GM12878 (cell line): ENCODE results near the gene TFCP2. TPM values are rescaled to one million over a fixed set of nuclear protein-coding genes. Genes with fewer than 3 reads are reported as not detected.

ENCODE experiments used
- ATAC-seq: fragments of 200-7000 bp; cut with Tn5 transposase; 3 replicates; pipeline ENCODE4 v1.9.1; 2020; ENCODE audit warnings: mild to moderate bottlenecking, moderate library complexity
- BruUV-seq: library from RNA; stranded (reverse); fragments of 400-500 nt; replicated peaks from 2 replicates; lab custom pipeline; 2021; lab: Mats Ljungman, UMichigan
- CTCF ChIA-PET: fragments of 300-600 bp; sonication (Branson Sonifier 250); formaldehyde crosslinking; extraction: SDS; loops from one replicate; lab custom pipeline; 2021; ENCODE audit warnings: inconsistent platforms; lab: Yijun Ruan, JAX
- POLR2A ChIA-PET: fragments of 350-600 bp; formaldehyde crosslinking; extraction: SDS; loops from one replicate; lab custom pipeline; 2021; ENCODE audit warnings: inconsistent platforms; lab: Charles Lee
- RAD21 ChIA-PET: fragments of 300-600 bp; sonication (Branson Sonifier 250); formaldehyde crosslinking; loops from one replicate; lab custom pipeline; 2023; ENCODE audit warnings: antibody characterized with exemption; ENCODE audit not compliant: unreplicated experiment; lab: Charles Lee
- SMC1A ChIA-PET: fragments of 300-600 bp; sonication (Branson Sonifier 250); formaldehyde crosslinking; loops from one replicate; lab custom pipeline; 2023; ENCODE audit not compliant: unreplicated experiment, uncharacterized antibody; lab: Charles Lee
- DNase-seq: peaks from one replicate; pipeline ENCODE4 v3.0.0-alpha.2; 2011; ENCODE audit warnings: low read depth, low spot score
- FAIRE-seq: peaks from 3 replicates; lab custom pipeline; 2011; peaks lifted over from hg19 to GRCh38; lab: Jason Lieb, UNC
- H2AFZ ChIP-seq: 2 replicates; pipeline ENCODE4 v1.6.0; 2011; ENCODE audit warnings: low read depth, low read length, control low read depth; ENCODE audit not compliant: control insufficient read depth
- H3K27ac ChIP-seq: 2 replicates; pipeline ENCODE4 v1.5.1; 2011; ENCODE audit warnings: control low read depth; ENCODE audit not compliant: control insufficient read depth, insufficient read depth
- H3K27me3 ChIP-seq, 2 experiments: replicated peaks in 1 of 2; 2 replicates each; pipeline versions ENCODE4 v1.6.0 to v1.6.1; 2011; ENCODE audit warnings: low read length in 1 of 2; ENCODE audit not compliant: control insufficient read depth in 2 of 2, insufficient read depth in 2 of 2
- H3K36me3 ChIP-seq, 2 experiments: 2 replicates each; pipeline ENCODE4 v1.5.1; 2011; ENCODE audit warnings: low read length in 1 of 2; ENCODE audit not compliant: control insufficient read depth in 2 of 2, insufficient read depth in 2 of 2
- H3K4me1 ChIP-seq: 2 replicates; pipeline ENCODE4 v1.6.1; 2011; ENCODE audit warnings: mild to moderate bottlenecking, low read length, moderate library complexity, mixed read lengths; ENCODE audit not compliant: control insufficient read depth, insufficient read depth
- H3K4me2 ChIP-seq: 2 replicates; pipeline ENCODE4 v1.6.0; 2011; ENCODE audit warnings: control low read depth; ENCODE audit not compliant: control insufficient read depth, insufficient read depth
- H3K4me3 ChIP-seq: fragments of 200-600 bp; sonication (generic); 2 replicates; pipeline ENCODE4 v1.5.1; 2016
- H3K79me2 ChIP-seq: 2 replicates; pipeline ENCODE4 v1.6.0; 2011; ENCODE audit warnings: low read length; ENCODE audit not compliant: control insufficient read depth, insufficient read depth
- H3K9ac ChIP-seq: 2 replicates; pipeline ENCODE4 v1.8.0; 2011; ENCODE audit warnings: low read length, control low read depth, mixed read lengths; ENCODE audit not compliant: control insufficient read depth, insufficient read depth
- H3K9me3 ChIP-seq: replicated peaks from 3 replicates; pipeline ENCODE4 v1.5.1; 2011; ENCODE audit warnings: mild to moderate bottlenecking, low read length; ENCODE audit not compliant: control insufficient read depth, insufficient read depth
- H4K20me1 ChIP-seq: 2 replicates; pipeline ENCODE4 v1.6.0; 2011; ENCODE audit not compliant: control insufficient read depth, insufficient read depth
- IKZF1 ChIP-seq: fragments of 450-650 bp; conservative IDR thresholded peaks from 2 replicates; pipeline ENCODE4 v1.6.1; 2017; ENCODE audit warnings: antibody characterized with exemption, mild to moderate bottlenecking
- NR2C1 ChIP-seq: fragments of 450-650 bp; IDR thresholded peaks from 2 replicates; pipeline ENCODE4 v1.6.1; 2017; ENCODE audit warnings: antibody characterized with exemption, mild to moderate bottlenecking, moderate library complexity
- RAD21 ChIP-seq: IDR thresholded peaks from 2 replicates; pipeline ENCODE4 v1.6.1; 2011; ENCODE audit warnings: mild to moderate bottlenecking, low read depth, low read length, moderate library complexity; ENCODE audit not compliant: insufficient read depth
- WGBS: methylation state at CpG from one replicate; pipeline ENCODE4 v1.1.6; 2016; ENCODE audit warnings: low lambda C conversion rate; ENCODE audit not compliant: insufficient replicate concordance, insufficient coverage; ENCODE audit errors: missing lambda C conversion rate; 5-methylcytosine and 5-hydroxymethylcytosine counted together
- in situ Hi-C: fragments of 300-500 bp; cut with MboI; formaldehyde crosslinking; loops from 9 replicates; pipeline ENCODE4 v1.14.3; 2018; ENCODE audit warnings: mixed read lengths
- intact Hi-C: fragments of 100-400 bp; cut with micrococcal nuclease; formaldehyde crosslinking; loops from one replicate; pipeline ENCODE4 v1.14.2; 2022; ENCODE audit not compliant: unreplicated experiment
- polyA plus RNA-seq, 11 experiments: library from polyadenylated mRNA; depleted of rRNA in 4 of 11; unstranded in 6 of 11; stranded (reverse) in 5 of 11; fragments of >200 nt; fragmentation: Nextera tagmentation in 4 of 11; fragmentation: Illumina TruSeq in 1 of 11; extraction: Ambion mirVana in 4 of 11; extraction: Trizol in 1 of 11; gene quantifications; 1 replicate in 1 of 11; 2 replicates in 10 of 11; pipeline versions ENCODE4 v1.2.1 to v1.2.3, GENCODE V29; 2011 to 2016; ENCODE audit warnings: inconsistent platforms in 2 of 11, missing spikeins in 2 of 11, low read depth in 1 of 11
- total RNA-seq, 4 experiments: library from RNA; depleted of rRNA in 3 of 4; stranded (reverse); fragments of >200 nt in 3 of 4; fragmentation: Illumina TruSeq in 1 of 4; extraction: Trizol in 1 of 4; gene quantifications; 2 replicates each; pipeline versions ENCODE4 v1.2.1 to v1.2.3, GENCODE V29; 2013 to 2021
- TF ChIP-seq, protein P1 (sequence below), 3 experiments: IDR thresholded peaks in 2 of 3; conservative IDR thresholded peaks in 1 of 3; 2 replicates each; pipeline ENCODE4 v1.5.1; 2011; ENCODE audit warnings: low read depth in 3 of 3, low read length in 3 of 3, mild to moderate bottlenecking in 3 of 3, control low read depth in 2 of 3, moderate library complexity in 2 of 3, inconsistent platforms in 1 of 3, mixed read lengths in 1 of 3; ENCODE audit not compliant: control insufficient read depth in 2 of 3, insufficient read depth in 1 of 3; ENCODE audit errors: extremely low read depth in 1 of 3

The TFCP2 gene
- total and polyA plus RNA-seq, 10 of the 15 experiments (the other 5 are each of a cell fraction or from before 2014, with no cell fraction given): 5.8 to 29.7 (median 14.2) TPM

DNA sequence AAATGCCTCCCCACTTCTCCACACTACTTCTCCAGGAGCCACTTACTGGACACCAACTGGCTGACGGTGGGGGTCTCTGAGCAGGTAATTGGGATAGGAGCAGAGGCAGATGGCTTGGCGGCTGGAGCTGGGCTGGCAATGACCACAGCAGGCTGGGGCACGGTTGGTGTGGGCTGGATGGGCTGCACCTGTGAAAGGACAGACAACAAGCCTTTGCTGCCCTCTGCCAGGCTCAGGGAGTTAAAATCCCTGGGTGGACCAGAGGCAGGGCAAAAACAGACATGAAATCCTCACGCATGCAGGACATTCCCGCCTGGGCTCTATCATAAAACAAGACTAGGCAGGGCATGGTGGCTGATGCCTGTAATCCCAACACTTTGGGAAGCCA is 19.3 kb upstream of the TFCP2 start:
- Histone ChIP-seq H3K4me3 (no peak overlapping the region), H3K27ac (no peak overlapping the region), H3K79me2 (no peaks in the 10 kb centered on the region), H4K20me1 (no peaks in the 10 kb centered on the region), H3K36me3 (no peaks in the 10 kb centered on the region), H3K27me3 (no peaks in the 10 kb centered on the region), H3K9me3 (no peaks in the 10 kb centered on the region), H3K4me1 (peaks cover 21% of the 10 kb centered on the region), H3K4me2 (no peak overlapping the region), H3K9ac (no peak overlapping the region), H2AFZ (no peak overlapping the region)
- TF ChIP-seq IKZF1 (no peak), NR2C1 (no peak), RAD21 (0 out of 2 replicates have a peak, but pooled peaks have one; percentile 14)
- TF ChIP-seq, protein P1, sequence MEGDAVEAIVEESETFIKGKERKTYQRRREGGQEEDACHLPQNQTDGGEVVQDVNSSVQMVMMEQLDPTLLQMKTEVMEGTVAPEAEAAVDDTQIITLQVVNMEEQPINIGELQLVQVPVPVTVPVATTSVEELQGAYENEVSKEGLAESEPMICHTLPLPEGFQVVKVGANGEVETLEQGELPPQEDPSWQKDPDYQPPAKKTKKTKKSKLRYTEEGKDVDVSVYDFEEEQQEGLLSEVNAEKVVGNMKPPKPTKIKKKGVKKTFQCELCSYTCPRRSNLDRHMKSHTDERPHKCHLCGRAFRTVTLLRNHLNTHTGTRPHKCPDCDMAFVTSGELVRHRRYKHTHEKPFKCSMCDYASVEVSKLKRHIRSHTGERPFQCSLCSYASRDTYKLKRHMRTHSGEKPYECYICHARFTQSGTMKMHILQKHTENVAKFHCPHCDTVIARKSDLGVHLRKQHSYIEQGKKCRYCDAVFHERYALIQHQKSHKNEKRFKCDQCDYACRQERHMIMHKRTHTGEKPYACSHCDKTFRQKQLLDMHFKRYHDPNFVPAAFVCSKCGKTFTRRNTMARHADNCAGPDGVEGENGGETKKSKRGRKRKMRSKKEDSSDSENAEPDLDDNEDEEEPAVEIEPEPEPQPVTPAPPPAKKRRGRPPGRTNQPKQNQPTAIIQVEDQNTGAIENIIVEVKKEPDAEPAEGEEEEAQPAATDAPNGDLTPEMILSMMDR (IDR thresholded peaks at IDR 0.05 in 2 of 3, conservative IDR thresholded peaks at IDR 0.05 in 1 of 3; ENCODE audit: control insufficient read depth in 2 of 3, extremely low read depth in 1 of 3, insufficient read depth in 1 of 3, low read depth in 3 of 3, low read length in 3 of 3): peak in 1 of 3 experiments; percentile 27; a peak in 1 of 6 replicates
- BruUV-seq: no TSS peak
- in situ Hi-C loops: no loop called here
- SMC1A ChIA-PET: no interaction called here
- ATAC-seq (no peak), DNase-seq (no peak), FAIRE-seq (no peak)
- intact Hi-C loops: no loop called here
- RAD21 ChIA-PET: no interaction called here
- CTCF ChIA-PET: no interaction called here
- 96% methylated on average over 5 of the region's 5 CpGs for WGBS
- POLR2A ChIA-PET: no interaction called here
